Activated effector memory CD4-positive, alpha-beta T cell treated with Interleukin-2 at 50 U/mL for 16 hours (primary cell): ENCODE results near the gene C15orf39.
"Not testable (repeated sequence)": the region's sequence is repeated elsewhere in the genome, so short reads cannot be mapped to it uniquely, and the experiment has no call there.

Experiments used
- DNase-seq: peaks from one replicate; pipeline ENCODE4 v3.0.0-alpha.2; 2020

Gene C15orf39

DNA sequence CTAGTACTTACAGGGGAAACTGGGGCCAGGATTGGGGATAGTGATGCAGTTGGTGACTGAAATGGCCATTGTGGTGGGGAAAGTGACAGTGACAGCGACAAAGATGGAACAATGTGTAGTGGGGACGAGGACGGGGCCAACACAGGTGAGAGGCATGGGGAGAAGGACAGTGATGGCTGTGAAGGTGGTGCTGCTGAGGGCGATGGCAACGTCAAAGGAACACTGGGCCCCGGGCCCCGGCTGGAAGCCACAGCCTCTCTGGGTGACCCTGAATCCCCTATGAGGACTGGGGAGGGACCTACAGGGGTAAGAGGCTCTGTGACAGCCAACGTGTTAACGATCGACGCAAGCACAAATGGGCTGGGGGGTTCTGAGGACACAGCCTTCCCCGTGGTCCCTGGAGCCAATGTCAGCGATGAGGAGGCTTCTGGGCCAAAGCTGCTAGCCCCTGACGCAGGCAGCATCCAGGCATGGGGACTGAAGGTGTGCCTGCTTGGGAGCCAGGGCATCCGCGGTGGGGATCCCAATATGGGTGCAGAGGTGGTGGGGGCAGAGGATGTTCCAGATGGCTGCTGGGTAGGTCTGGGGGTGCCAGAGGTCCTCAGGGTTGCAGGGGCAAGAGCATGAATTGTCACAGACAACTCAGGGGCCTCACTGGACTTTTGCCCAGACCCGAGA is 31.3 kb downstream of the C15orf39 start:
- DNase-seq = no peak

DNA sequence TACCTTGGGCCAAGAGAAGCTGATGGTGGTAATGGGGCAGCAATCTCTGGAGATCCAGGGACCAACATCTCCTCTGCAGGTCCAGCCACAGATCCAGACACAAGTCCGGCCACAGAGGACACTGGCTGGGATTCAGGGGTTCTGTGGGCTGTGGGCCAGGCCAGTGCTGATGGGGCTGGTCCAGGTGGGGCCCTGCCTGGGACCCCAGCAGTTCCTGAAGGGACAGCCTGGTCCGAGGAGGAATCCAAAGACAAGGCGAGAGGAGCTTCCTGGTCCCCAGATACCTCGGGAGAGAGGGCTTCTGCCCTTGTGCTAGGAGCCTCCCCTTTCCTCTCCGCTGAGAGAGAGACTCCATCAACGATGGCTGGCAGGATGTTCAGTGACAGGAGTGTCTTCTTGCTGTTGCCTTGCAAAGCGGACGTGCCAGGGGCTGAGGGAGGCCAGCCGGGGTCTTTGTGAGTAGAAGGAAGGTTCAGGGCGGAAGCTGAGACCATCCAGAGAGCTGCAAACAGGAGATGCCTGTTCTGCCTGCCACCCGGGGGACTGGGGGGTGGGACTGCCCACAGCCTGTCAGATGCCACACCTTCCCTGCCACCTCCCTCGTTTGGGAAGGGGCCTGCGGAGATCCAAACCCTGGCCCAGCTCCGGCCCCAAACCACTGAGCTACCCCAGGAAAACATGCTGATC is 32.0 kb downstream of the C15orf39 start:
- no peak for DNase-seq

DNA sequence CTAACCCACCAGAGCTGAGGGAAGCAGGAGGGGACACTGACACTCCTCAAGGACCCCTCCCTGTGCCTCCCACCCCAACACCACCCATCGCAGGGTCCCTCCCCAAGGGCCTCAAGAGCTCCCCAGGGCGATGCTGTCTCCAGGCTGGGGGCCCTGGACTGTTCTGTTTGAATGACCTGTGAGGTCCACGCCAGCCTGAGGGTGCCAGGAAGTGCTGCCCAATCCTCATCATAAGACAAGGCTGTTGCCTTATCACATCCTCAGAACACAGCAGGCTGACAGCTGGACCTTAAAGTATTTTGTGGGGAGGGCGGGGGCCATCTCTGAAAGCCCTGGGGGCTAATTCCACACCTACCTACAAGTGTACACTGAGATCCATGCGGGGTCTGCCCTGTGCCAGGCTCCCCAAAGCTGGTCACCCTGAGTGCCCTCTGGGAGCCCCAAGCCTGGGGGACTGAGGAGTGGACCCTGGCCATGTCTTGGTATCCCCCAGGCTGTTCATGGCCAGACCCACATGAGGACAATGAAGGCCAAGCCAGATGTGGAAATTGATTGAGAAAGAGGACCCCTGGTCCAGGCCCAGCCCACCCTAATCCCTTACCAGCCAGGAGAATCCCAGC is 32.6 kb downstream of the C15orf39 start:
- DNase-seq = no peak

DNA sequence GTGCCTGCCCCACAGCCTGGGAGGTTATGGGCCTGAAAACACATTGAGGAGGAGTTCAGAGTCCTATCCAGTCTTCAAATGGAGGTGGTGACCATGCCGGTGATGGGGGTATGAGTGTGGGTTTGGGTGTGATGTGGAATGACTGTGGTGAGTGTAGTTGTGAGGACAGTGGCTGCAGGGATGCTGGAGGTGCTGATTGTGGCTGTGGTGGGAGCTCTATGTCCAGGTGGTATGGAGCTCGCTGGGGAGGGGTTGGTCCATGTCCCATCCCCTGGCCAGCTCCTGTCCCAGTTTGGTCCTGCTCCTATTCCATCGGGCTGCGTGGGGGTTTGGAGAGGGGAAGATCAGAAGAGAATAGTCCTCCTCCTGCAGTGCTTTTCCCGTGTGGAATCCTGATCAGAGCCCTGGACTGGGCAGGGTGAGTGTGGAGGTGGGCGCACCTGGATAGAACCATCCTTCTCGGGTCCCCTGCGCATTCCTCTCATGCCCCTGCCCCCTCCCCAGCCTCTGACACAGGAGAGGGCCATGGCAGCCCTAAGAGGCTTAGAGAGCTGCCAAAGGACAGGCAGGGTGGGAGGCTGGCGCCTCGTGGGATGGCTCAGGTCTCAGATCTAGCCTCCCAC is 33.5 kb downstream of the C15orf39 start:
- DNase-seq = no peak

DNA sequence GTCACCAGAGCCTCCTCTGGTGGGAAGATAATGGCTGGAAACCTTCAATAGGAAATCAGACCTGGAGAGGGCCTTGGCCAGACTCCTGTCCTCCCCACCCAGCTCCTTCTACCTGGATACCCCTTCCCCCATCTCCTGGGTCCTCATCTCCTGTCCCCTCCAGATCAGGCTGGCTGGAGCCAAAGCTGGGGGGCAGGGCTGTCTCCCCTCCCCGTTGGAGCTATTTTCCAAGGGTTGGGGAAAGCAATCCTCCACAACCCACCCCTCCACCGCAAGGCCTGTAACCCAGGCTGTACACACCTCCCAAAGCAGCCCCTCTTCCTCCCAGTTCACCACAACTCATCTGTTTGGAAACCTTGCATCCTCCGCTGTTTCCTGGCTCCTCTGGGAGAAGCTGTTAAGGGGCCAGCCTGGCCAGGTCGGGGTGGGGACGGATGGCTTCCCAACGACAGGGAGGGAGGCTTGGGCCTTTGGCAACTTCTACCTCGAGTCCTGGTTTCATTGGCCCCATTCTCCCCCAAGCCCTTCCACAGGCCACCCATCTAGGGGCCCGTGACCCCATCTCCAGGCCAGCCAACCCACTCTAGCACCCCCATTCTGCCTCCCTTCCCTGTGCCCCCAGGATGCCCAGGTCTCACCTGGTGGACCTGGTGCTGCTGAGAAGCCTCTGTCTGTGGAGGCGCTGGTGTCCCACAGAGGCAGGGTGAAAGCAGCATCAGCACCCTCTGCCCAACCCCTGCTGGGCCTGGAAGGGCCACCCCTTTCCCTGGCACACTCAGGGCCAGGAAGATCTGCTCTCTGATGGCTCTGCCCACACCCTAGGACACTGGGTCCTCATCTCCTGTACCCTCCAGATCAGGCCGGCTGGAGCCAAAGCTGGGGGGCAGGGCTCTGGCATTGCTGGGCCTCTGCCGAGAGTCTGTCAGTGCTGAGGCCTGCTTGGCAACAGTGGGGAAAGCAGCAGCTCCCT is 34.4 kb downstream of the C15orf39 start:
- no peak for DNase-seq

DNA sequence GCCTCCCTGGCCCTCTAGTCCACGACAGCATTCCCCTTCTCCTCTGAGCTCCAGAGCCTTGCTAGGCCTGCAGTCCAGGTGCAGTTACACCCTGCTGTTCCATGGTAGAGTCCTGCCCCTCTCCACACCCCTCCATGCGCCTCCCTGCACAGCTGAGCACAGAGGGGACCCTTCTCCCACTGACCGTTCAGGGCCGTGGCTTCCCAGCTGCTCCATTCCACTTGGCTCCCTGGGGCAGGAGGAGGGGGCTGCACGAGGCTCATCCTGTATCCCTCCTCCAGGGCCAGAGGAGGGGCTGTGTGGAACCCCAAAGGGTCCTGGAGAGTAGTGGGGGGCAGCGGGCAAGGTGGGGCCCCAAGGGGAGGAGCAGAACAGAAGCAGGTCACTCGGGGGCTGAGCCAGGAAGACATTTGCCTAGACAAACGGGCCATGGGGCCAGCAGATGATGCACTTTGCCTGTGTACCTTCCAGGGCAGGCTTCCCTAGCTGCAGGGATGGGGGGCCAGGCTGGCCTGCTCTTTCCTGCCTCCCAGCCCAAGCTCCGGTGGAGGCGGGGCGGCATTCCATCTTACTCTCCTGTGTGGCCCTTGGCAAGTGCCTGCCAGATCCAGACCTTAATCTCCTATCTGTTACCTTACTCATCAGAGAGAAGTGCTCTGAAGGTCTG is 35.8 kb downstream of the C15orf39 start:
- no peak for DNase-seq

DNA sequence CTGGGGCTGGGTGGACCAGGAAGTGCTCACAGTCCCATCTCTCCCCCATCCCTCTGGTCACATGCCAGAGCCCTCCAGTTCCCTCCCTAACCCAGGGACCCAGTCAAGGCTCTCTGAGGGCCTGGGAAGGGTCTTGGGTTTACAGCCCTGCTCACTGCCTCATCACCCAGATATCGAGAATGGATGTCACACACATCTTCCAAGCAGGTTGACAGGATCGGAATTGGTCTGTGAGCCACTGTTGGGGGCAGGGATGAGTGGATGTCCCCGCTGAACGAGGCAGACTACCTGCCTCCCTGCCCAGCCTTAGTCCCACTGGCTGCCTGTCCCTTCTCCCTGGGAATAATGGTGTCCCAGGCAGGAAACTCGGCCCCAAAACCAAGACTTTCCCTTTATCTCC is 36.5 kb downstream of the C15orf39 start:
- no peak for DNase-seq

DNA sequence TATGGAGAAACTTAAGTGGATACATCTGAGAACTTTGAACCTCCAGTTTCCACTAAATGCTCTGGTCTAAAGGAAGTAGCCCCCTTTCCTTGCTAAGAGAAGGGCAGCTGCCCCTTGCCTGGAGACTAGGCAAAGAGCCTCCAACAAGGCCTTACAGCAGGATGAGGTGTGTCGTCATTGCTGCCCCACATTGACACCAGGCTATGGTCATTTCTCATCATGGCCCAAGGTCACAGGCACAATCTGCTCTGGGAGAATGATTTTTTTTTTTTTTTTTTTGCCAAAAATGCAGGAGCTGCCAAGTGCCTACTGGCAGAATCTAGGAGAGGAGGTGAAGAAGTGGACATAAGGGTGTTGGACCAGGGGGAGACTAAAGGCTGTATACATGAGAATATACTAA is 44.1 kb downstream of the C15orf39 start:
- DNase-seq = not testable (repeated sequence)

DNA sequence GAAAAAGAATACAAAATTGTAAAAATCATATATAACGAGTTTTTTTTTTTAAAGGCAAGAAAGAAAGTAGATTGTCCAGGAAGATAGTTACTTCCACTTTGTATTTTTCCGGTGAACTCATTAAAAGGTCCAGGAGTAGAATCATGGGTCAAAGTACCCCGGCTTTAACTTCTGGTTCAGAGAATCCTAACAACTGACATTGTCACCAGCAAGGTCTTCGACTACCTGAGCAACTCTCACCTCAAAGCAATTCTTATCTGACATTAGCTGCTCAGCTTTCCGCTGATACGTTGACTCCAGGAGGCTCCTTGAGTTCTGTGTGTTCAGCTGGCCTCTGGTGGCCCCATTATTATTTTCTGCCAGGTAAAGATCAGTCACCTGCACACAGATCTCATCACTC is 47.3 kb downstream of the C15orf39 start:
- DNase-seq = not testable (repeated sequence)

DNA sequence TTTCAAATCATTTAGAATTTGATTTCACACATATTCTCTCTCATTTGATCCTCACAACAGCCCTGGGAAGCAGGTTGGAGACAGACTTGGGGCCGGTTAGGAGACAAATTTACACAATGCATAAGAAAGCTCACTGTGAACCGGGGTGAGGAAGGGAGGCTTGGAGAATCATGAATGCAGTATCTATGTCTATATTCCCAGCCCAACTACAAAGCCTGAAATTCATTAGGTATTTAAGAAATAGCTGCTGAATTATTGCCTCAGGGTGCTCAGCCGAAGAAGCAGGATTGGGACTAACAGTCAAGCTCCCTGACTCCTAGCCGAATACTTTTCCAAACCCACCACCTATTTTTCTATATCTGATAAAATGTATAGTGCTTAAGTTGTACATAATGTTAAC is 48.0 kb downstream of the C15orf39 start:
- no peak for DNase-seq

DNA sequence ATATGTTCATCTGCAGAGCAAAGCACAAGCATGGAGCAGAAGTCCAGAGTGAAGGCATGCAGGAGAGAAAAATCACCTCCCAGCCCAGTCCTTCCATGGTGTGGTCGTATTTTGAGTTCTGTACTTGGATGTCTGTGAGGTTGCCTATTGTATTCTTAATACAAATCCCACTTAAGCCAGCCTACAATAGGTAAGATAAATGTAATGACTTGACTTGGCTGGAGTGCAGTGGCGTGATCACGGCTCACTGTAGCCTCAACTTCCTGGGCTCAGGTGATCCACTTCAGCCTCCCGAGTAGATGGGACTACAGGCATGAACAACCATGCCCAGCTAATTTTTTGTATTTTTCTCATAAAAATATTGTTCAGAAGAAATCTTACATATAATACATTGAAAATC is 49.7 kb downstream of the C15orf39 start:
- not testable (repeated sequence) for DNase-seq

DNA sequence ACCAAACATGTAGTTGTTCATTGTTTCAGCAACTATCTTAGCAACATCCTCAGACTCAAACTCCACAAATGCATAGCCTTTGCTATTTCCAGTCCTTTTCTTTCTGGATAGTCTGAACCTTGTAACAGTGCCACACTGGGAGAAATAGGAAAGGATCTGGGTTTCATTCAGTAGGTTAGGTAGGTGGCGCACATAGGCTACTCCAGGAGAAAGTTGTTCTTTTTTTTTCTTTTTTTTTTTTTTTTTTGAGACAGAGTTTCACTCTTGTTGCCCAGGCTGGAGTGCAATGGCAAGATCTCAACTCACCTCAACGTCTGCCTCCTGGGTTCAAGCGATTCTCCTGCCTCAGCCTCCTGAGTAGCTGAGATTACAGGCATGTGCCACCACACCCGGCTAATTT is 50.6 kb downstream of the C15orf39 start:
- not testable (repeated sequence) for DNase-seq

DNA sequence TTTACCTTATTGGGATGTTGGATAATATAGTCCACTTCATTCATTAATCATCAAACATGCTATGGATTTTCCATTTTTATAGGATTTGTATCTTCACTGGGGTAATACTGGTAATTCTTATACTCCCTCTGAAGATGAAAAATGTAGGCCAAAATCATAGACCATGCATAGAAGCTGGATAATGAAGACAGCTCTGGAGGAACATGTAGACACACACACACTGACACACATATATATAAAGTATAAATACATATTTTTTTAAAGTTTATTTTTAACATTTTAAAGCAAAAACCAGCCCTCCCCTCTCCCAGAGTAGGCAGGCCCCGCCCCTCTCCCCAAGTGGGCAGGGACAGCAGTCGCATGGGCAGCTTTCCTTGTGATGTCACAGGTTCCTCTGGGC is 56.4 kb downstream of the C15orf39 start, which contains the start of gene GOLGA6C:
Gene GOLGA6C (plus strand): TSS at position 301 of the 400 bp plus-strand sequence. CDS start 265 bp downstream, outside the sequence.
- not testable (repeated sequence) for DNase-seq

DNA sequence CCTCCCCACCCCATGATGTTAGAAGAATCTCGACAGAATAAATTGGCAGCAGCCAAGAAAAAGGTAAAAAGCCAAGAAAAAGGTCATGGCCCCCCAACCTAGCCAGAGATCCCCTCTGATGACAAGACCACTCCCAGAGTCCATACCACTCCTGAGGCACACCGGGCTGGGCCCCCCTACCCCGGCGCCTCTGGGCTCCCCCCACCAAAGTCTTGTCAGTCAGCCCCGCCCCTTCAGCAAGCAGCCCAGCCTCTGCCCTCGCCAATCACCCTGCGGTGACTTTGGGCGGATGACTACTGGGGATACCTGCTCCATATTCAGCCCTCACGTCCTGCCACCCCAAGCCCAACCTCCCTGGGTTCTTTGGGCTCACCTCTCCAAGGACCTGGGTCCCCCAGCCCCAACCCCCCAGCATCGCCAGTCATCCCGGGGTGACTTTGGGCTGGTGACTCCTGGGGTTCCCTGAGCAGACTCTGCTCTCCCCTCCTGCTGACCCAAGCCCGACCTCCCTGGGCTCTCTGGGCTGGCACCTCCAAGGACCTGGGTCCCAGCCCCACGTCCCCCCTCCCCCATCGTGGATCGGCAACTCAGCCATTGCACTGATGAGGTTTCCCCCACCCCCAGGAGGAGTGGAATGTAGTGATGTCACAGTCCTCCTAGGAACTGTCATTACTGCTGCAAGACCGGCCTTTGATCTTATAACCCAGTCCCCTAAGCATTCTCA is 57.1 kb downstream of the C15orf39 start:
- not testable (repeated sequence) for DNase-seq

DNA sequence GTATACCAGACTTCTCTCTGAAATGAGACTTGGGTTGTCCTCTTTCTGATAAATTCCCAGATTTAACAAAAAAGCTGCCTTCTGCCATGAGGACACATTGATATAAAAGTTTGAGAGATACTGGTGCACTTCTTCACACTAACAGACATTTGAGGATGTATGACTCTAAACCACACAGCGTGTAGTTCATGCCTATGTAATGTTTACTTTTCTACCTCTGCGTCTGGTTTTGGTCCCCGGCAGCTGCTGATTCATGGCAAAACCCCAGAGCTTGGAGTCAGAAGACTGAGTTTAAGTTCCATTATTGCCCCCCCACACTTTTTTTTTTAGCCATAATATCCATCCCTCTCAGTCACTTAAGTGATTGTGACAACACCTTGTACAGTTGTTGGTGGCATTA is 58.2 kb downstream of the C15orf39 start:
- not testable (repeated sequence) for DNase-seq
